Ishikawa (cell line): ENCODE results near the gene PIP4K2B.

Experiments used
- CEBPB ChIP-seq: IDR thresholded peaks from 2 replicates; pipeline ENCODE4 v1.6.1; 2012
- CREB1 ChIP-seq: IDR thresholded peaks from 2 replicates; pipeline ENCODE4 v1.6.1; 2012; ENCODE audit warnings: low read depth
- EGR1 ChIP-seq: IDR thresholded peaks from 2 replicates; pipeline ENCODE4 v1.6.1; 2012
- EP300 ChIP-seq: IDR thresholded peaks from 2 replicates; pipeline ENCODE4 v1.6.1; 2012; ENCODE audit warnings: borderline replicate concordance
- FOXM1 ChIP-seq: IDR thresholded peaks from 2 replicates; pipeline ENCODE4 v1.6.1; 2012; ENCODE audit warnings: low read depth, borderline replicate concordance
- NFIC ChIP-seq: IDR thresholded peaks from 2 replicates; pipeline ENCODE4 v1.6.1; 2012
- RAD21 ChIP-seq: IDR thresholded peaks from 2 replicates; pipeline ENCODE4 v1.6.1; 2012; ENCODE audit warnings: low read depth
- TAF1 ChIP-seq: IDR thresholded peaks from 2 replicates; pipeline ENCODE4 v1.6.1; 2012; ENCODE audit warnings: low read depth, mild to moderate bottlenecking
- TCF12 ChIP-seq: IDR thresholded peaks from 2 replicates; pipeline ENCODE4 v1.6.1; 2012; ENCODE audit warnings: low read depth
- TEAD4 ChIP-seq: IDR thresholded peaks from 2 replicates; pipeline ENCODE4 v1.6.1; 2012
- YY1 ChIP-seq: IDR thresholded peaks from 2 replicates; pipeline ENCODE4 v1.6.1; 2012; ENCODE audit warnings: low read depth
- ZBTB7A ChIP-seq: IDR thresholded peaks from 2 replicates; pipeline ENCODE4 v1.6.1; 2012; ENCODE audit warnings: low read depth
- TF ChIP-seq, protein P1 (sequence below): IDR thresholded peaks from 2 replicates; pipeline ENCODE4 v1.6.1; 2012; ENCODE audit warnings: low read depth, mild to moderate bottlenecking
- TF ChIP-seq, protein P2 (sequence below): IDR thresholded peaks from 2 replicates; pipeline ENCODE4 v1.6.1; 2012
- TF ChIP-seq, protein P3 (sequence below): IDR thresholded peaks from 2 replicates; pipeline ENCODE4 v1.6.1; 2012

Gene PIP4K2B

DNA sequence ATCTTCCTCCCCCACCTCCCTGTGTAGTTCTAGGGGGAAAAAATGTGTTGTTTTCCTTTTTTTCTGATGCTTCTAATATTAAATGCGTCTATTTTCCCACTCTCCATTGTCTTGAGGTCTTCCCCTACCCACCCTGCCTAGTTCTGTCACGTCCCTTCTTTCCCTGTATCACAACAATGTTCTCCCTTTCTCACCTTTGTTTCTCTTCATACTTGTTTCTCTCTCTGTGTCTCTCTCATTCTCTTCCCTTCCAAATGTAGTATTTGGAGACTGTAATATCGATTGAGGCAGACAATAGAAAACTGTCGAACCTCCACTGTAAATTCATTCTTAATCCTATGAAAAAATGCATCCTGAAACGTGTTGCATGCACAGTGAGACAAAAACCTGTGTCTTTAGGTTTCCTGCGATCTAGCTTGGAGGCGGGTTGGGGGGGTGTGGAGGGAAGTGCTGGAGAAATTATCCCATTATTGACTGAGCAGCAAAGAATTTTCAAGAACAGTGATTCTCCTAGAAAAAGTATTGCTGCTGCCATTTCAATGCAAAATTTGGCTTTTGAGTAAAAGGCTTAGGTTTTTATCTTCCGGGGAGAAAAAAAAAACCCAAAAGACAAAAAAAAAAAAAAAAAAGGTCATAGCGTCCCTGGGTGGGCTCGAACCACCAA is 48.1 kb downstream of the PIP4K2B start:
- no peak for TF ChIP-seq TAF1
- no peak for TF ChIP-seq NFIC
- no peak for TF ChIP-seq FOXM1
- TF ChIP-seq ZBTB7A: no peak
- no peak for TF ChIP-seq RAD21
- no peak for TF ChIP-seq CEBPB
- no peak for TF ChIP-seq CREB1
- TF ChIP-seq, protein P1, sequence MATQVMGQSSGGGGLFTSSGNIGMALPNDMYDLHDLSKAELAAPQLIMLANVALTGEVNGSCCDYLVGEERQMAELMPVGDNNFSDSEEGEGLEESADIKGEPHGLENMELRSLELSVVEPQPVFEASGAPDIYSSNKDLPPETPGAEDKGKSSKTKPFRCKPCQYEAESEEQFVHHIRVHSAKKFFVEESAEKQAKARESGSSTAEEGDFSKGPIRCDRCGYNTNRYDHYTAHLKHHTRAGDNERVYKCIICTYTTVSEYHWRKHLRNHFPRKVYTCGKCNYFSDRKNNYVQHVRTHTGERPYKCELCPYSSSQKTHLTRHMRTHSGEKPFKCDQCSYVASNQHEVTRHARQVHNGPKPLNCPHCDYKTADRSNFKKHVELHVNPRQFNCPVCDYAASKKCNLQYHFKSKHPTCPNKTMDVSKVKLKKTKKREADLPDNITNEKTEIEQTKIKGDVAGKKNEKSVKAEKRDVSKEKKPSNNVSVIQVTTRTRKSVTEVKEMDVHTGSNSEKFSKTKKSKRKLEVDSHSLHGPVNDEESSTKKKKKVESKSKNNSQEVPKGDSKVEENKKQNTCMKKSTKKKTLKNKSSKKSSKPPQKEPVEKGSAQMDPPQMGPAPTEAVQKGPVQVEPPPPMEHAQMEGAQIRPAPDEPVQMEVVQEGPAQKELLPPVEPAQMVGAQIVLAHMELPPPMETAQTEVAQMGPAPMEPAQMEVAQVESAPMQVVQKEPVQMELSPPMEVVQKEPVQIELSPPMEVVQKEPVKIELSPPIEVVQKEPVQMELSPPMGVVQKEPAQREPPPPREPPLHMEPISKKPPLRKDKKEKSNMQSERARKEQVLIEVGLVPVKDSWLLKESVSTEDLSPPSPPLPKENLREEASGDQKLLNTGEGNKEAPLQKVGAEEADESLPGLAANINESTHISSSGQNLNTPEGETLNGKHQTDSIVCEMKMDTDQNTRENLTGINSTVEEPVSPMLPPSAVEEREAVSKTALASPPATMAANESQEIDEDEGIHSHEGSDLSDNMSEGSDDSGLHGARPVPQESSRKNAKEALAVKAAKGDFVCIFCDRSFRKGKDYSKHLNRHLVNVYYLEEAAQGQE: no peak
- TF ChIP-seq TEAD4: no peak
- TF ChIP-seq EGR1: no peak
- no peak for TF ChIP-seq TCF12
- TF ChIP-seq, protein P2, sequence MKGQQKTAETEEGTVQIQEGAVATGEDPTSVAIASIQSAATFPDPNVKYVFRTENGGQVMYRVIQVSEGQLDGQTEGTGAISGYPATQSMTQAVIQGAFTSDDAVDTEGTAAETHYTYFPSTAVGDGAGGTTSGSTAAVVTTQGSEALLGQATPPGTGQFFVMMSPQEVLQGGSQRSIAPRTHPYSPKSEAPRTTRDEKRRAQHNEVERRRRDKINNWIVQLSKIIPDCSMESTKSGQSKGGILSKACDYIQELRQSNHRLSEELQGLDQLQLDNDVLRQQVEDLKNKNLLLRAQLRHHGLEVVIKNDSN: no peak
- TF ChIP-seq, protein P3, sequence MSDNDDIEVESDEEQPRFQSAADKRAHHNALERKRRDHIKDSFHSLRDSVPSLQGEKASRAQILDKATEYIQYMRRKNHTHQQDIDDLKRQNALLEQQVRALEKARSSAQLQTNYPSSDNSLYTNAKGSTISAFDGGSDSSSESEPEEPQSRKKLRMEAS: no peak
- no peak for TF ChIP-seq EP300
- no peak for TF ChIP-seq YY1

DNA sequence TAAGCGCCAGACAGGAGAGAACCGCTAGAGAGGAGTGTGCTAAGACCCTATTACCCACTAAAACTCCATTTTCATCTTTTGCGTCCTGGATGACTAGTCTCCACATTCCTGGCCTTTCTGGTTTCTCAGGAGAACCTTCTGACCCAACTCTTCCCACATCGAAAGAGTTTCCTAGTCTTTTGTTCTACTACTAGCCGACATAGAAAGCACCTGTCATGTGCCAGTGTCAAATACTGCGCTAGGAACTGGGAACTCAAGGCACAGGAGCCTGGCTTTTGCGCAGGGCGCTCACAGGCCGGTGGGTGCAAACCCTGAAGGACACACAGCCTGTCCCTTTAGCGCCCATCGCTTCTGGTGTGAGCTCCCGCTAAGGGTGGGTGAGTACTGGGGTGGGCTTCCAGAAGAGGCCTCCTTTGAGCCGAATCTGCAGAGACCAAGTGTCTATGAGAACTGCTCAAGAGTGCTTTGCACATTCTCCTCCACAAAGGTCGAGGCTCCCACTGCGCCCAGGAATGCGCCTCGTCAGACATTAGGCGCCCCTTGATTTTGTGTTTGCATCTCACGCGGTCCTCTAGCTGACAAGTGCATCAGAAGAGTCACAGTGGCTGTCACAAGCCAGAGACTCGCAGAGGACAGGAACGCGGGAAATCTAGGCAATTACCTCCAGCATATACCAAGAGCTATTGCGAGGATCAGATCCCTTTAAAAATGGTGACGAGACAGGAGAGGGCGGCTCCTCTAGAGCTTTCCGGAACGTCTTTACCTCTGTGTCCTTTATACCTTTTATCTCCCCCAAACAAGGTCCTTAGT is 48.8 kb downstream of the PIP4K2B start:
- TF ChIP-seq NFIC (no peak), CEBPB (no peak), EGR1 (no peak)

DNA sequence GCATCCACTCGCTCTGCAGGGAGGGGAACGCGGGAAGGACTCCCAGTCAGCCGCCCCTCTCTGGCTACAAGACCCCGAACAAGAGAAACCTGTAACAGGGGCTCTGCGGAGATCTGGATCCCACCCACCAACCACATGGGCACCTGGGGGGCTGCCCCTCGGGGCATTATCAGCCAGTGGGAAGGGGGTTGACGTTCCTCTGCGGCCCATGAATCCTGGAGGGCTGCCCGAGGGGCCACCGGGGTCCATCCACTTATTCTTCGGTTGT is 49.4 kb downstream of the PIP4K2B start:
- TF ChIP-seq, protein P3: no peak
- TF ChIP-seq ZBTB7A: no peak
- TF ChIP-seq, protein P2: no peak
- TF ChIP-seq, protein P1: no peak
- TF ChIP-seq TAF1: no peak
- no peak for TF ChIP-seq NFIC
- no peak for TF ChIP-seq EP300
- TF ChIP-seq TEAD4: no peak
- TF ChIP-seq EGR1: no peak

DNA sequence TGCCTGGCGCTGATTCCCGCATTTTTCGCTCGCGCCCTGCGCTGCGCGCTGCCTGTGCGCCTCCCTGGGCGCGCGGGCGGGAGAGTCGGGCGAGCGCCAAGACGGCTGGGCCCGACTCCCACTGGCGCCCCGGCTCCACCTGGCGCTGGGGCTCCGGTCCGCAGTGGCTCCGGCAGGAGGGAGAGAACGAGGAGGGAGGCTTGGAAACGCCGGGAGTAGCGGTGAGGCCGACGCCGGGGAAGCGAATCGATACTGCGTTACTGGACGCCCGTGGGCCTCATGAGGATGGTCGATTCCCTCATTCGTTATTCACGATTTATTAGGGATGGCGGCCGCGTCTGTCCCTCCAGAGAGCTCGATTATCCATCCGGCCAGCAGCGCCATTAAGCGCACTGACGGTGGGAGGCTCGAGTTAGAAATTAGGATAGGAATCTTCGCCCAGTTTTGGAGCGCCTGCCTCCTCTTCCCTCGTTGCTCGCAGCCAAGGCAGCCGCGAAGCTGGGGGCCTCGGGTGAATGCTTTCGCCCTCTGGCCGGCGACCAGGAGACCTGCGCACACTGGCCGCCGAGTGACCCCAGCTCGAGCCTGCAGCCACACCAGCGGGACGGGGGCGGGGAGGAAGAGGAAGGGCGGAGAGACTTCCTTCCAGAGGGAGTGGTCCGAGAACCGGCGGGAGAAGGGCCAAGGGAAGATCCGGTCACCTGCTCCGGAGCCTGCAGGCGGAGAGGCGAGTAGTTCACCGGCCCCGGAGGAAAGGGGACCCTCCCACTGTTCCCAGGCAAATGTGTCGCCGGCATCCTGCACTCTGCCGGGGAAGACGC is 49.9 kb downstream of the PIP4K2B start:
- TF ChIP-seq, protein P2: peak; percentile 81
- TF ChIP-seq ZBTB7A: peak; percentile 82
- TF ChIP-seq, protein P3: no peak; the same call in none of the 2 replicates
- no peak for TF ChIP-seq TEAD4
- peak; percentile 39 for TF ChIP-seq NFIC
- TF ChIP-seq CEBPB: no peak
- peak; percentile 54; the same call in 1 of the 2 replicates for TF ChIP-seq TCF12
- peak; percentile 71; the same call in 1 of the 2 replicates for TF ChIP-seq TAF1
- peak; percentile 76 for TF ChIP-seq EGR1
- no peak for TF ChIP-seq FOXM1
- TF ChIP-seq YY1: peak; percentile 69
- TF ChIP-seq, protein P1: no peak
- peak; percentile 44; the same call in 1 of the 2 replicates for TF ChIP-seq EP300
- no peak for TF ChIP-seq CREB1
